Activated CD4-positive, alpha-beta T cell treated with anti-CD3 and anti-CD28 coated beads, Interleukin-2, amount 50 U/mL, for 1 hour (primary cell): ENCODE results near the gene MRGPRX4.
A peak's percentile ranks its signal among the peaks of the same experiment; 100 is the strongest.
"Not testable (repeated sequence)": the region's sequence is repeated elsewhere in the genome, so short reads cannot be mapped to it uniquely, and the experiment has no call there.

Experiments used
- DNase-seq: peaks from one replicate; pipeline ENCODE4 v3.0.0-alpha.2; 2020

The MRGPRX4 gene

GRCh38 chr11:18172666-18173065, at the start of gene MRGPRX4:
Gene MRGPRX4, plus strand, starts transcription at chr11:18172837. Its CDS starts 420 bp downstream, at chr11:18173257.
- DNase-seq = no peak

GRCh38 chr11:18131115-18131514, 41.5 kb upstream of the MRGPRX4 start:
- DNase-seq = not testable (repeated sequence)

- no peak for DNase-seq
Measured at GRCh38 chr11:18132341-18132740, 40.3 kb upstream of the MRGPRX4 start, which contains the start of gene MRGPRX3. Gene MRGPRX3, plus strand, starts transcription at chr11:18132571. Its CDS starts 4,632 bp downstream, at chr11:18137203.

- DNase-seq = no peak
Measured at GRCh38 chr11:18135308-18135707, 37.3 kb upstream of the MRGPRX4 start.

- DNase-seq = no peak
Measured at GRCh38 chr11:18137186-18137800, 35.3 kb upstream of the MRGPRX4 start.

- no peak for DNase-seq
Measured at GRCh38 chr11:18140145-18140544, 32.5 kb upstream of the MRGPRX4 start.

GRCh38 chr11:18144243-18144642, 28.4 kb upstream of the MRGPRX4 start:
- DNase-seq = no peak

- no peak for DNase-seq
Measured at GRCh38 chr11:18145025-18145424, 27.6 kb upstream of the MRGPRX4 start.

- no peak for DNase-seq
Measured at GRCh38 chr11:18145837-18146236, 26.8 kb upstream of the MRGPRX4 start.

GRCh38 chr11:18151581-18151980, 21.1 kb upstream of the MRGPRX4 start:
- DNase-seq = no peak

GRCh38 chr11:18168372-18168771, 4.3 kb upstream of the MRGPRX4 start:
- DNase-seq = no peak

- DNase-seq = peak; percentile 2
Measured at GRCh38 chr11:18171377-18172000, 1.1 kb upstream of the MRGPRX4 start.

- DNase-seq = no peak
Measured at GRCh38 chr11:18173225-18173866, 709 bp downstream of the MRGPRX4 start.

GRCh38 chr11:18188796-18189195, 16.2 kb downstream of the MRGPRX4 start:
- no peak for DNase-seq

GRCh38 chr11:18189476-18190245, 17.0 kb downstream of the MRGPRX4 start:
- DNase-seq = not testable (repeated sequence)

- DNase-seq = no peak
Measured at GRCh38 chr11:18191376-18191775, 18.7 kb downstream of the MRGPRX4 start.

- no peak for DNase-seq
Measured at GRCh38 chr11:18193010-18193409, 20.4 kb downstream of the MRGPRX4 start.

- DNase-seq = no peak
Measured at GRCh38 chr11:18196532-18196931, 23.9 kb downstream of the MRGPRX4 start.

- DNase-seq = not testable (repeated sequence)
Measured at GRCh38 chr11:18197738-18198137, 25.1 kb downstream of the MRGPRX4 start.

- DNase-seq = no peak
Measured at GRCh38 chr11:18203723-18204122, 31.1 kb downstream of the MRGPRX4 start.

- no peak for DNase-seq
Measured at GRCh38 chr11:18204220-18204619, 31.6 kb downstream of the MRGPRX4 start.

GRCh38 chr11:18204771-18205170, 32.1 kb downstream of the MRGPRX4 start:
- DNase-seq = no peak

GRCh38 chr11:18209058-18209457, 36.4 kb downstream of the MRGPRX4 start:
- DNase-seq = no peak
